GM12875 (cell line): ENCODE results near the gene CABLES2.

Experiments
- H3K4me3 ChIP-seq: one replicate; pipeline ENCODE4 v1.5.1; 2011; ENCODE audit warnings: low read depth, low read length, control low read depth
- TF ChIP-seq, protein P1 (sequence below): IDR thresholded peaks from 2 replicates; pipeline ENCODE4 v1.5.1; 2011; ENCODE audit warnings: low read depth, mild to moderate bottlenecking, control low read depth, inconsistent platforms, low read length, moderate library complexity, borderline replicate concordance; ENCODE audit not compliant: insufficient read depth

Gene CABLES2

DNA sequence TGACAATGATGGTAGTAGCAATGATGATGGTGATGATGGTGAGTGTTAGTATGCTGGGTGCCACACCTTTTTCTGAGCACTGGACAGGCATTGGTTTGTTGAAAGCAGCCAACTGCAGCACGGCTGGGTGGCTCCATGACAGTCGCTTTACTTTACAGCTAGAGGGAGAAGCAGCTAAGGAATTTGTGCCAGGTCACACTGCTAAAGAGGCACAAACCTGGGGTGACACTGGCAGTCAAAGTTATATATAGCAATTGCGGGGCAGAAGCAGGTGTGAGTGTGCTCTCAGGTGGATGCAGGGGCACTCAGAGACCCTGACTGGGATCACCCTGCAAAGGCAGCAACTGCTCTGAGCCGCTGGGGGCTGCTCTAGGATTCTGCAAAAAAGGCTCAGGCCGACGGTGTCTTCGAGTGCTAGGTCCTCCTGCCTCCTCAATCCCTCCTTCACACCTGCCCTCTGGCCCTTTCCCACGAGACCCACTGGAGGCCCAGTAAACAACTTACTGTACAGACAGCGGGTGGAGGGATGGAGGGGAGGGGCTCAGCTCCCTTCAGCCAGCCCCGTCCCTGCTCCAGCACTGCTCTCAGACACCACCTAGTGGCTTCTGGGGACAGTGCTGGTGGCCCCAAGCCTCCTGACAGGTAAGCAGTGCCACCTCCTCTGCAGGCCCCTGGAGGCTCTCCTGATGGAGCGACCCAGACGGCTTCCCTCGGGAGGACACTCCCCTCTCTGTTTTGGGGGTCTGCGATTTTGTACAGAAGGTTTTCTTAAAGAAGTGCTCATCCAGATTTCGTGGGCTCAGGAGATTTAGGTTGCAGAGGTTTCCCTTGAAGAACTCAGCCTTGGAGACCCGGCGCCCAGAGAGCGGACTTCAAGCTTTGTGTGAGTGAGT lies 24.5 kb downstream of the CABLES2 start:
- TF ChIP-seq, protein P1, sequence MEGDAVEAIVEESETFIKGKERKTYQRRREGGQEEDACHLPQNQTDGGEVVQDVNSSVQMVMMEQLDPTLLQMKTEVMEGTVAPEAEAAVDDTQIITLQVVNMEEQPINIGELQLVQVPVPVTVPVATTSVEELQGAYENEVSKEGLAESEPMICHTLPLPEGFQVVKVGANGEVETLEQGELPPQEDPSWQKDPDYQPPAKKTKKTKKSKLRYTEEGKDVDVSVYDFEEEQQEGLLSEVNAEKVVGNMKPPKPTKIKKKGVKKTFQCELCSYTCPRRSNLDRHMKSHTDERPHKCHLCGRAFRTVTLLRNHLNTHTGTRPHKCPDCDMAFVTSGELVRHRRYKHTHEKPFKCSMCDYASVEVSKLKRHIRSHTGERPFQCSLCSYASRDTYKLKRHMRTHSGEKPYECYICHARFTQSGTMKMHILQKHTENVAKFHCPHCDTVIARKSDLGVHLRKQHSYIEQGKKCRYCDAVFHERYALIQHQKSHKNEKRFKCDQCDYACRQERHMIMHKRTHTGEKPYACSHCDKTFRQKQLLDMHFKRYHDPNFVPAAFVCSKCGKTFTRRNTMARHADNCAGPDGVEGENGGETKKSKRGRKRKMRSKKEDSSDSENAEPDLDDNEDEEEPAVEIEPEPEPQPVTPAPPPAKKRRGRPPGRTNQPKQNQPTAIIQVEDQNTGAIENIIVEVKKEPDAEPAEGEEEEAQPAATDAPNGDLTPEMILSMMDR, result peak; percentile 98
- H3K4me3 ChIP-seq, result no peak overlapping the region

DNA sequence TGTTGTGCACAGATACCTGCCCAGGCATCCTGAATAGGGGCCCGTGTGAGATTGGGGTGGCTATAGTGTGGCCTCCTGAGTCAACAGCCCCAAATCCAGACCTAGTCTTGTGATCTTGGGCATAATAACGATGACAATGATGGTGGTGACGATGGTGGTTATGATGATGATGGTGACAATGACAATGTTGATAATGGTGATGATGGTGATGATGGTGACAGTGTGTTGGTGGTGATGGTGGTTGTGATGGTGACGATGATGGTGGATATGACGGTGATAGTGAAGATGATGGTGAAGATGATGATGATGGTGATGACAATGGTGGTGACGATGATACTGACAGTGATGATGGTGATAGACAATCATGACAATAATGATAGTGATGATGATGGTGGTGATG lies 25.2 kb downstream of the CABLES2 start:
- TF ChIP-seq, protein P1, result no peak

DNA sequence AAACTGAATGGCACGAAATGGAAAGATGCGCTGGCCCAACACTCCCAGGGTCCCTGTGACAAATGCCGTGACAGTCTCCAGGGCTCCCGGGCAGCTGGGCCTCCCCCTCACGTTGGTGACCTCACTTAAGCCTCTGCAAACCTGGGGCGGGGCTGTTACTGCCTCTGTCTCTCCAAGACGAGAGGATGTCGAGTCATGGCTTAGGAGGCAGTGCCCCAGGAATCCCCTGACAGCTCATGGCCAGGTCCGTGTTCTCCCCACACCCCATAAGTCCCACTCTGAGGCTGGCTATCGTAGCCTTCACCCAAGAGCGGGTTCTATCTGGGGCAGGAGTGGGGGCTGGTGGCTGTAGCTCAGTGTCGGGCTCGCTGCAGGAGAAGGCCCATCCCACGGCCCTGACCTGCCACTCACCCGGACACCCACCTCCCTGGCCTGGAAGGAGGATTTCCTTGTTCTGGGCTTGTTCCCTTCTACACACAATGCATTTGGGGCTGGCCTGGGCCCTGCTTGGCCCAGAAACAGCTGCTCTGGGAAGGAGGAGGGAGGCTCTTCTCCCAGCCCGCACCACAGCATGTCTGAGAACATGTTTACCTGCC lies 25.8 kb downstream of the CABLES2 start:
- no peak overlapping the region for H3K4me3 ChIP-seq
- TF ChIP-seq, protein P1, result no peak

More for the DNA sequence above, 25.2 kb downstream of the CABLES2 start:
- H3K4me3 ChIP-seq, result no peak overlapping the region

DNA sequence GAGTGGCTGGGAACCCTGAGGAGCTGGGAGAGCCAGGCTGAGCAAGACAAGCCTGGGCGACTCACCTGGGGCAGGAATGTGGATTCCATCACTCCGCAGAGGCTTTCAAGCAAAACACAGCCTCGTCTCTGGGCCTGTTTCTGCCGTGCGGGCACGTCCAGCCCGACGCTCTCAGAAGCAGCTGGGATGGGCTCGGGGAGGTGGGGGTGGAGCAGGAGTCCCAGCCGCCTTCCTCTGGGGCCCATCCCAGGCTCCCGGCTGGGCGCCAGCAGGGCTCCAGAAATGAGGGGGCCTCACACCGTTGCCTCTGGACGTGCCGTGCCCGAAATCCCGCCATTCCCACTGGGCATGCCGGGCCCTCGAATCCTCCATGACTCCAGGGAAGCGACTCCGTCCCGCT lies 28.9 kb downstream of the CABLES2 start:
- TF ChIP-seq, protein P1, result no peak
- H3K4me3 ChIP-seq, result no peak overlapping the region

DNA sequence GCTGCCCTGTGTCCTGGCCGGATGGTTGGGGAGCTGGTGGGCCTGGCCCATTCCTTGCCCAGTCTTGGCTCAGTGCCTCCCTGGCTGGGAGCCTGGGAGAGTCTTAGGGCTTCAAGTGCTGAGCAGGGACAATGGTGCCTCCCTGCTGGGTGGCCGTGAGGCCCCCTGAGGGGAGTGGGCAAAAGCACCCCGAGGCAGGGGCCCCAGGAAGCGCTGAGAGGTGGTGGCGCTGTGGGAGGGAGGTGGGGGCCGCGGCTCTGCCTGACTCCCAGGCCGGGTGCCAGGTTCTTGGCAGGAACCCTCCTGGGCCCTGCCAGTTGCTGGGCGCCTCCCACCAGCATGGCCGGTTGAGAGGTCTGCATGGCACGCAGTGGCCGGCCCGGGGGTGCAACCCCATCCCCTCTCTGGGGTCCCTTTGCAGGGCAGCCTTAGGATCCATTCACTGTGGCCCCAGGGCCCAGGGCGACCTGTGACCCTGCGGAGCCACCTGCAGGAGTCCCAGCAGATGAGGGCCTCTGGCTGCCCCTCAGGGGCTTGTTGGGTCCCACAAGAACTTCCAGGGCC lies 29.4 kb downstream of the CABLES2 start:
- H3K4me3 ChIP-seq, result no peak overlapping the region
- TF ChIP-seq, protein P1, result no peak

DNA sequence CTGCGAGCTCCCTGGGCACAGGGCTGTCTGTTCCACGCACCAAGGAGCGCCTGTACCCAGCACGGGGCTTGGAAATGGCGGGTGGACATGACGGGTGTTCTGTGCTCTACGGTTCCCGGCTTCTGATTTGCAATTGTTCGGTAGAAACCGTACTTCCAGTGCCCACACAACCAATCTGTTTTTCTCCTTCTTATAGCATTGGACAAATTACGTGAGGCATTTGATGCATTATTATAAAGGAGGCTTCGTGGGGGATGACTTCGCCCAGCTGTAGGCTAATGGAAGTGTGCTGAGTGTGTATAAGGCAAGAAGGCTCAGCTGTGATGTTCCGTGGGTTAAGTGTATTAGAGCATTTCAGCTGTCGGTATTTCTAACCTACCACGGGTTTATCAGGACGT lies 30.0 kb downstream of the CABLES2 start:
- TF ChIP-seq, protein P1, result no peak
- no peak overlapping the region for H3K4me3 ChIP-seq
